BJ (cell line): ENCODE data around the gene ADAM10. TPM values are rescaled to one million over a fixed set of nuclear protein-coding genes. Genes with fewer than 3 reads are reported as not detected.

Source experiments
- CTCF ChIA-PET: fragments of 350-600 bp; formaldehyde crosslinking; extraction: SDS; loops from one replicate; lab custom pipeline; 2021; ENCODE audit warnings: antibody characterized with exemption, inconsistent platforms; lab: Yijun Ruan, JAX
- POLR2A ChIA-PET: fragments of 300-600 bp; sonication (Branson Sonifier 250); formaldehyde crosslinking; extraction: SDS; loops from one replicate; lab custom pipeline; 2021; ENCODE audit warnings: antibody characterized with exemption; lab: Charles Lee
- DNase-seq: peaks from one replicate; pipeline ENCODE4 v3.0.0-alpha.2; 2011; ENCODE audit warnings: low read depth
- H3K27me3 ChIP-seq: 2 replicates; pipeline ENCODE4 v1.6.0; 2011; ENCODE audit warnings: low read length; ENCODE audit not compliant: control insufficient read depth, insufficient read depth
- H3K36me3 ChIP-seq: 2 replicates; pipeline ENCODE4 v1.5.1; 2011; ENCODE audit warnings: low read length; ENCODE audit not compliant: control insufficient read depth, insufficient read depth
- H3K4me3 ChIP-seq: 2 replicates; pipeline ENCODE4 v1.5.1; 2011; ENCODE audit warnings: low read depth, mild to moderate bottlenecking, control low read depth, low read length
- polyA plus RNA-seq: library from polyadenylated mRNA; depleted of rRNA; stranded (reverse); fragments of >200 nt; gene quantifications from 2 replicates; pipeline ENCODE4 v1.2.3, GENCODE V29; 2011
- TF ChIP-seq, protein P1 (sequence below): IDR thresholded peaks from 2 replicates; pipeline ENCODE4 v1.5.1; 2011; ENCODE audit warnings: low read depth, mild to moderate bottlenecking, control low read depth, inconsistent platforms, low read length, moderate library complexity; ENCODE audit not compliant: insufficient read depth

The ADAM10 gene
- polyA plus RNA-seq, 1 experiment: 106 TPM

DNA sequence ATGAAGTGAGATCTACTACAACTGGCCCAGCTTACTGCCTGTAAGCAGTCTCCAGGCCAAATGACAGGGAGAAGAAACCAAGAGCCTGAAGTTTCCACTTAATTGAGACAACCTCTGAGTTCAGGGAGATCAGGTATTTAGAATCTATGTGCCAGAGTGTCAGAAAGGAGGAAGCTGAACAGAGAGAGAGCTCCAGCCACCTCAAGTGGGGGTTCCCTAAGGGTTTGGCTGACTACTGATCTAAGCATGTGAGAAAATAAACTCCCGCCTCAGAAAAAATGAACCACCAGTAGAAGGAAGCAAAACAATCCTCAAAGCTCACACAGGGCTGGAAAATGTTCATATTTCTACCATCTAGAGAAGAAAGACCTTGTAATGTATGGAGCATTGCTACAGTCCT, 25.0 kb downstream of the ADAM10 start:
- TF ChIP-seq, protein P1, sequence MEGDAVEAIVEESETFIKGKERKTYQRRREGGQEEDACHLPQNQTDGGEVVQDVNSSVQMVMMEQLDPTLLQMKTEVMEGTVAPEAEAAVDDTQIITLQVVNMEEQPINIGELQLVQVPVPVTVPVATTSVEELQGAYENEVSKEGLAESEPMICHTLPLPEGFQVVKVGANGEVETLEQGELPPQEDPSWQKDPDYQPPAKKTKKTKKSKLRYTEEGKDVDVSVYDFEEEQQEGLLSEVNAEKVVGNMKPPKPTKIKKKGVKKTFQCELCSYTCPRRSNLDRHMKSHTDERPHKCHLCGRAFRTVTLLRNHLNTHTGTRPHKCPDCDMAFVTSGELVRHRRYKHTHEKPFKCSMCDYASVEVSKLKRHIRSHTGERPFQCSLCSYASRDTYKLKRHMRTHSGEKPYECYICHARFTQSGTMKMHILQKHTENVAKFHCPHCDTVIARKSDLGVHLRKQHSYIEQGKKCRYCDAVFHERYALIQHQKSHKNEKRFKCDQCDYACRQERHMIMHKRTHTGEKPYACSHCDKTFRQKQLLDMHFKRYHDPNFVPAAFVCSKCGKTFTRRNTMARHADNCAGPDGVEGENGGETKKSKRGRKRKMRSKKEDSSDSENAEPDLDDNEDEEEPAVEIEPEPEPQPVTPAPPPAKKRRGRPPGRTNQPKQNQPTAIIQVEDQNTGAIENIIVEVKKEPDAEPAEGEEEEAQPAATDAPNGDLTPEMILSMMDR: no peak
- Histone ChIP-seq H3K27me3 (no peaks in the 10 kb centered on the region), H3K36me3 (no peaks in the 10 kb centered on the region; the same call in 1 of the 2 replicates), H3K4me3 (no peak overlapping the region)
- DNase-seq: no peak
- ChIA-PET POLR2A (no interaction called here), CTCF (no interaction called here)

DNA sequence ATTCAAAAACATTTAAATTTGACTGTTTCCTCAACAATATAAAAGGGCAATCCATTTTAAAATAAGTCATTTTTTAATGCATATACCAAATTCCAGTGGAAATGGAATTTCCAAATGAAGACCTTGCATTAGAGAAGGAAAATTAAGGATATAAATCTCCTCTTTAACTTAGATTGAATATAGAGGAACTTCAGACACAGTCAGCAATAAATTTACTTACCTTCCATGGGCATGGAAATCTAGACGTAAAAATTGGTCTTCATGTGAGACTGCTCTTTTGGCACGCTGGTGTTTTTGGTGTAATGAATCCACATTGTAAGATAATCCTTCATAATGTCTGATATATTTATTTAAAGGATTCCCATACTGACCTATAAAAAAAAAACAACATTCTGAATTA, 32.1 kb downstream of the ADAM10 start:
- TF ChIP-seq, protein P1: no peak
- CTCF ChIA-PET: interaction anchor here (0.8 kb wide), 1 partner anchor 8 kb away, joined by 3 read pairs; no protein-coding TSS in a partner anchor
- no peak overlapping the region for H3K4me3 ChIP-seq
- POLR2A ChIA-PET: no interaction called here
- no peak for DNase-seq
- H3K27me3 ChIP-seq: no peaks in the 10 kb centered on the region
- H3K36me3 ChIP-seq: peaks cover 1% of the 10 kb centered on the region; the same call in 1 of the 2 replicates

DNA sequence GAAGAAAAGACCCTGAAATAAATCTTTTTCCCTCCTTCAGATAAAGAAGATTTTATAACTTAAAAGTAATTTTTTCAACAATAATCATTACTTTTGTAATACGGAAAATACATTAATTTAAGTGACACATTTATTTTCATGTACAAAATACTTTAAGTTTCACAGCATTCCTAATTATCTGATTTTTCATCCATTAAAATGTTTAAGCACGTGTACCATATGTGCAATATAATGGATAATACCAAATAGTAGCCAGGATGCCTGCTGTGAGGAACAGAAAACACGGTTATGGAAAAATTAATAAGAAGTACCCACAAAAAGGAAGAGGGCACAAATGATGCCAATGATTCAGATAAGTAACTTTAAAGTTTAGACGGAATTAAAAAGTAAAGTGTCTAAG, 33.5 kb downstream of the ADAM10 start:
- CTCF ChIA-PET: interaction anchor here (1.3 kb wide), 1 partner anchor 15 kb away, joined by 3 read pairs; no protein-coding TSS in a partner anchor
- TF ChIP-seq, protein P1: no peak
- Histone ChIP-seq H3K36me3 (peaks cover 1% of the 10 kb centered on the region; the same call in 1 of the 2 replicates), H3K4me3 (no peak overlapping the region), H3K27me3 (no peaks in the 10 kb centered on the region)
- DNase-seq: no peak
- POLR2A ChIA-PET: no interaction called here

DNA sequence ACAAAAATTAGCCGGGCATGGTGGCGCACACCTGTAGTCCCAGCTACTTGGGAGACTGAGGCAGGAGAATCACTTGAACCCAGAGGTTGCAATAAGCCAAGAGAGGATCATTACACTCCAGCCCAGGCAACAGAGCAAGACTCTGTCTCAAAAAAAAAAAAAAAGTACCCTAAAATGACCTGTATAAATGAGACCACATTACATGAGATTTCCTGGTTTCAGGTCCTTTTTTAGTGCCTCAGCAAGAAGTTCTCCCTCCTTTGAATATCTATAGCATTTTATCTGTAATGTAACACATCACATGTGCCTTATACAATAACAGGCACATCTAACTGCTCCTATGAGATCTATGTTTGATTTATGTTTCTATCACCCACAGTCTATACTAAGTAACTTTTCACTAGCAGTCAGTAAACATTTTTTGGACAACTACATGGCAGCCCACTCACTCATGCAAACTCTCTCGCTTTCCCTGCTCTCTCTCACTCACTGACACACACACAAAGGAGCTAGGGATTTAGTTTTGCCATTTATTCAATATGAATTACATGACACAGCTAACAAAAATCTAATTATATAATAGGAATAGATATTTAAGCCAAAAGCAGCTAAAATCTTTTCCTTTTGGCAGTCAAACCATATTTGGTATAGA, 34.1 kb downstream of the ADAM10 start:
- DNase-seq: no peak
- TF ChIP-seq, protein P1: no peak
- Histone ChIP-seq H3K4me3 (no peak overlapping the region), H3K36me3 (peaks cover 1% of the 10 kb centered on the region; the same call in 1 of the 2 replicates), H3K27me3 (no peaks in the 10 kb centered on the region)
- POLR2A ChIA-PET: no interaction called here
- CTCF ChIA-PET: interaction anchor here (1.3 kb wide), 1 partner anchor 15 kb away, joined by 3 read pairs; no protein-coding TSS in a partner anchor

DNA sequence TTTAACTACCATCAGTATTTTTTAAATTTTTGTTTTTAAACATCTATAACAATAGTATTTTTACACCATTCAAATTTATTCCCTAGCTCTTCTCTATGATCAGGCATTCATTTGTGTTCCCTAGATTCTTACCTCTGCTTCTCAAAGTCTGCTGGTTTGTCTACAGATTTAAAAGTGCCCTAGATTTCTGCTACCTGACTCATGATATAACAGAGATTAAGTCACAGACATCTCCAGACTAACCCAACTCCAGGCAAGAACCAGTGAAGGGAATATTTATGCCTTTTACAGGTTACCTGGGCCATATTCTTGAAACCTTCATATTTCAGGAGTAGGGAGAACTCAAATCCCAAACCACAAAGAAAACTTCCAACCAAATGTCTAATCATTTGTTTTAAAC, 38.8 kb downstream of the ADAM10 start:
- no peak for DNase-seq
- no peak overlapping the region for H3K4me3 ChIP-seq
- H3K27me3 ChIP-seq: no peaks in the 10 kb centered on the region
- ChIA-PET CTCF (interaction anchor here (0.9 kb wide), 1 partner anchor 8 kb away, joined by 4 read pairs; no protein-coding TSS in a partner anchor), POLR2A (no interaction called here)
- 0 out of 2 replicates have a peak, but pooled peaks cover 1% of the 10 kb centered on the region for H3K36me3 ChIP-seq
- TF ChIP-seq, protein P1: no peak
